GM20431 (cell line): ENCODE results near the gene ITPRIP.

Source experiments
- in situ Hi-C: fragments of 300-500 bp; cut with MseI, MboI; formaldehyde crosslinking; loops from one replicate; pipeline ENCODE4 v1.15.0; 2020; ENCODE audit warnings: low sequenced_read_pairs; ENCODE audit not compliant: unreplicated experiment

ITPRIP gene

DNA sequence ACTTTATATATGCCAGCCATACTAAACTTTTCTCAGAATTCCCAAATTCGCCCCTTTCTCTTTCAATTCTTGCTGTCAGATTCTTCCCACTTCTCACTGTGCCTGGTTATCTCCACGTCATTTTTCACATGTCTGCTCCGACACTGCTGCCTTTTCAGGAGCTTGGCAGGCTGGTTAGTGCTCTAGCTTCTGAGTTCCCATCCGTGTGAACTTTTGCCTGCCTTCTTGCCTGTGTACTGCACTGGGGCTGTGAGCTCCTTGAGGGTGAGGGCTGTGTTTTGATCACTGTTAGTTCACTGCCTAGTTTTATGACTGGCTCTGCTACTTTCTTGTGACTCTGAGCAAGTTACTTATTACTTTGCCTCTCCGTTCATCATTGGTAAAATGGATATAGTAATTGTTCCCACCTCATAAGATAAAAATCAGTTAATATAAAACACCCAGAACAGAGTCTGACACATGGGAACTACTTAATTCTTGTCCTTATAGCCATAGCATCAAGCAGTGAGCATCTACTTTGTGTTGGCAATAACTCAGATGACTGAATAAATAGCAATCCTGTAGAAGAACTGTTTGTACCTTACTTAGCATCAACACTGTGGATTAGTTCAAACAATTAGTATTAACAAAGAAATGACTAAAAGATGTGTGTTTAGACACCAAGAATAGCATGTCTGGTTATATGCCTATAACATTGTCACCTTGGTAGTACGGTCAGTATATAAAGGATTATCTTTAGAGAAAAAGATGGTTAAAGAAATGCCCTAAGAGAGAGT lies 78.1 kb downstream of the ITPRIP start:
- in situ Hi-C loops, result no loop called here
